ENCODE data around the gene HOXD12.

The HOXD12 gene

GRCh38 chr2:176149481-176149938 lies 49.9 kb downstream of the HOXD12 start:
- no peak for DNase-seq (ENCODE audit: low spot score)

GRCh38 chr2:176149939-176150583 lies 50.5 kb downstream of the HOXD12 start:
- DNase-seq (ENCODE audit: low spot score), result no peak

GRCh38 chr2:176150584-176151441 lies 51.2 kb downstream of the HOXD12 start:
- no peak for DNase-seq (ENCODE audit: low spot score)

- DNase-seq (ENCODE audit: low spot score), result no peak
Observed at GRCh38 chr2:176151442-176152287, 52.1 kb downstream of the HOXD12 start, which contains the start of gene HOXD4. TSS of gene HOXD4 (plus strand) at chr2:176151550. CDS start at chr2:176151634, 84 bp downstream.

Measured in CD4-positive, alpha-beta T cell treated with Interleukin-6 at 100 ng/mL for 8 hours (primary cell).